ENCODE data around the gene ARHGAP36.

- no peak for TF ChIP-seq EZH2 (IDR thresholded peaks at IDR 0.05)
- TF ChIP-seq POLR2AphosphoS5 (IDR thresholded peaks at IDR 0.05; ENCODE audit: borderline replicate concordance, low read depth, low read length) = no peak
Measured at GRCh38 chrX:131136776-131137175, 78.6 kb downstream of the ARHGAP36 start.

All from SK-N-MC (cell line).